Omental fat pad (tissue), 4 donors: Measurements from ENCODE around the gene LARGE1. TPM values are rescaled to one million over a fixed set of nuclear protein-coding genes. Genes with fewer than 3 reads are reported as not detected.

Source experiments
- ATAC-seq: fragments of 150-250 bp; one replicate; pipeline ENCODE4 v1.9.1; 2016; ENCODE audit warnings: mild to moderate bottlenecking, moderate library complexity; ENCODE audit not compliant: low FRiP score
- DNase-seq: peaks from one replicate; pipeline ENCODE4 v3.0.0-alpha.2; 2019; ENCODE audit warnings: low spot score
- total RNA-seq, 4 donors: library from RNA; depleted of rRNA; stranded (reverse); fragments of >200 nt; gene quantifications; one replicate each; pipeline ENCODE4 v1.1.0, GENCODE V29; 2016
- TF ChIP-seq, protein P1 (sequence below), 3 donors: fragments of 450-650 bp; IDR thresholded peaks; one replicate each; pipeline ENCODE4 v1.5.1; 2016 to 2017; ENCODE audit warnings: antibody characterized with exemption in 3 of 3, mild to moderate bottlenecking in 3 of 3, moderate library complexity in 2 of 3

LARGE1 gene
- total RNA-seq, 4 donors from 2014 or later, result 16.5 to 31.2 (median 22.3) TPM

- DNase-seq, result no peak
- TF ChIP-seq, protein P1, sequence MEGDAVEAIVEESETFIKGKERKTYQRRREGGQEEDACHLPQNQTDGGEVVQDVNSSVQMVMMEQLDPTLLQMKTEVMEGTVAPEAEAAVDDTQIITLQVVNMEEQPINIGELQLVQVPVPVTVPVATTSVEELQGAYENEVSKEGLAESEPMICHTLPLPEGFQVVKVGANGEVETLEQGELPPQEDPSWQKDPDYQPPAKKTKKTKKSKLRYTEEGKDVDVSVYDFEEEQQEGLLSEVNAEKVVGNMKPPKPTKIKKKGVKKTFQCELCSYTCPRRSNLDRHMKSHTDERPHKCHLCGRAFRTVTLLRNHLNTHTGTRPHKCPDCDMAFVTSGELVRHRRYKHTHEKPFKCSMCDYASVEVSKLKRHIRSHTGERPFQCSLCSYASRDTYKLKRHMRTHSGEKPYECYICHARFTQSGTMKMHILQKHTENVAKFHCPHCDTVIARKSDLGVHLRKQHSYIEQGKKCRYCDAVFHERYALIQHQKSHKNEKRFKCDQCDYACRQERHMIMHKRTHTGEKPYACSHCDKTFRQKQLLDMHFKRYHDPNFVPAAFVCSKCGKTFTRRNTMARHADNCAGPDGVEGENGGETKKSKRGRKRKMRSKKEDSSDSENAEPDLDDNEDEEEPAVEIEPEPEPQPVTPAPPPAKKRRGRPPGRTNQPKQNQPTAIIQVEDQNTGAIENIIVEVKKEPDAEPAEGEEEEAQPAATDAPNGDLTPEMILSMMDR (IDR thresholded peaks at IDR 0.05), result no peak
- ATAC-seq, result no peak
Measured at GRCh38 chr22:33883561-33883960, 36.7 kb downstream of the LARGE1 start.

- TF ChIP-seq, protein P1 (IDR thresholded peaks at IDR 0.05), result no peak
- ATAC-seq (no peak), DNase-seq (no peak)
Measured at GRCh38 chr22:33882991-33883390, 37.3 kb downstream of the LARGE1 start.

- ATAC-seq (no peak), DNase-seq (no peak)
- TF ChIP-seq, protein P1 (IDR thresholded peaks at IDR 0.05), result no peak
Measured at GRCh38 chr22:33880986-33881385, 39.3 kb downstream of the LARGE1 start.

DNA sequence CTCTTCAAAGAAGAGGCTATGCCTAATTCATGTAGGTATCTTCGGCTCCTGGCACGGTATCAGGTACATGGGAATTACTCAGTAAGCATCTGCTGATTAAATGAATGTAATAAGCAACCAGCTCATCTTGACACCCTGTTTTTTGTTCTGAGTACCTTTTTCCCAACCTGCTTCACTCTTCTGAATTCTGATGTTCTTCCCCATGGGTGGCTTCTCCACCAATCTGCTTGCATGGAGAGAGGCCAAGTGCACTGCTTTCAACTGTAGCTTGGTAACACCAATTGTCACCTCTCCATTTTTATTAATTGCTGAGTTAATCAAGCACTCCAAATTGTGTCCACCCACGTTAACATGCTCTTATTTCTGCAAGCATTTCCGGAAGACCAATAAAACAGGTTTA is 40.5 kb downstream of the LARGE1 start:
- ATAC-seq (no peak), DNase-seq (no peak)
- TF ChIP-seq, protein P1 (IDR thresholded peaks at IDR 0.05), result no peak

- no peak for ATAC-seq
- TF ChIP-seq, protein P1 (IDR thresholded peaks at IDR 0.05), result no peak
Measured at GRCh38 chr22:33875316-33875715, 45.0 kb downstream of the LARGE1 start.

DNA sequence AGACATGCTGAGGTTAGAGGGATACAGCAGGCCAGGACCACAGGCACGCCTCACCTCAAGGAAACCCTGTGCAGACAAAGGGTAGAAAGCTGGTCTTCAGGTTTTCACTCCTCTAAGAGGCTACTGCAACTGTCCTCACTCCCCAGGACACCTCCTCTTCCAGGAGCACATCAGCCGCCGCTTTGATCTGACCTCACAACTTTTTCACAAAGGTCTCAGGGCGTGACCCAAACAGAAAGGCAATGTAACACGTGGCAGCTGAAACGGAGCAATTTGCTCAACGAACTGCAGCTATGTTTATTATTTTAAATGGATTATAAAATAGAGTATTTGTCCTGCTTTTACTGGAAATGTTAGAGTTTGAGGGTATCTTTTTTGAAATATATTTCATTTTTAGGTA is 46.1 kb downstream of the LARGE1 start:
- DNase-seq (no peak), ATAC-seq (no peak)
- TF ChIP-seq, protein P1 (IDR thresholded peaks at IDR 0.05), result no peak

More at GRCh38 chr22:33875316-33875715, 45.0 kb downstream of the LARGE1 start:
- no peak for DNase-seq

DNA sequence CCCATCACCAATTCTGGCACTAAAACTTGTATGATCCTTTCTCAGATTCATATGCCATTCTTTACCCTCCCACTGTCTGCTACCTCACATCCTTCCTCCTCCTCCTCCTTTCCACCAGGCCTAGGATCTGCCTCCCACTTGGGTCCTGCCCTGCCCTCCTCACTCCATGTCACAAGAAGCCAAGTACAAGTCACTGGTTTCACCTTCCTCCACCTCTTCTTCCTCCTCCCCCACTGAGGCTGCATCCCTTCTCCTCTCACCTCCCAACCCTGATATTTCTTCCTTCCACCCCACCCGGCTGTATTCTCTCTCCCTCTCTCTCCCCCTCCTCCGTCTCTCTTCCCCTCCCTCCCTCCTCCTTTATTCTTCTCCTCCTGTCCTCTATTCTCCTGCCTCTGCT is 46.6 kb downstream of the LARGE1 start:
- TF ChIP-seq, protein P1 (IDR thresholded peaks at IDR 0.05), result no peak
- ATAC-seq (no peak), DNase-seq (no peak)
